Measurements from ENCODE around the gene HUWE1. TPM values are rescaled to one million over a fixed set of nuclear protein-coding genes. Genes with fewer than 3 reads are reported as not detected.

Gene HUWE1
- total and polyA plus RNA-seq, 3 experiments from 2014 or later: 18.7 to 444 (median 437) TPM

DNA sequence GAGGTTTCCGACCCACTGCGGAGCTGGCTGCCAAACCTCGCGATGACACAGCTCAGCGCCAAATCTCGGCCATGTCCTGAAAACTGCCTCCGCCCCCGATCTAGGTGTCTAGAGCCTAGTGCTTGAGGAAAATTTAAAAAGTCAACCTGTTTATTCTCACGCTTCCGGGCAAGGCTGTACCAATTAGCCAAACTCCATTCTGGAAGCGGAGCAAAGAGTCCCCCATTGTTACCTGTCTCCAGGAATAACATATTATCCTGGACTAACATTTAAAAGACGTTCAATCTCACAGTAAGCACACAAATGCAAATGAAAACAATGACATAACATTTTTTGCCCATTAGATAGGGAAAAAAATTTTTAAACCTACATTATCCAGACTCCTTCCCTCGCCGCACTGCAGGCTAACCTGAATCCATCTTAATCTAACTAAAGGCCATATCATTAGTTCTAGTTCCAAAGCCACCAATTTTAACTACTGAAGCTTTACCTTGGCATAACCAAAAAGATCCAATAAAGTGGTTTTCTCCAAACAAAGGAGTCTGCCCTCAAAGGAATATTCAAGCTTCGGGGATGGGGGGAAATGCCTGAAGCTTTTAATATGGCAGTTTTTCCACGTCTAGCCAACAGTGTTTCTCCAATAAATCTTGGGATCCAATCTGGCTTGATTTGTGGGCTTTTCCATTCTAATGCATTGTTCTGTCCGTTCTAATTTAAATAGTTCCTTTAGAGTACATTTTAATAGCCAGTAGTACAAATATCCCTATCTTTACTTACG lies 1.9 kb downstream of the HUWE1 start:
- H3K27me3 ChIP-seq (ENCODE audit: insufficient read depth, low read length, poor library complexity, severe bottlenecking): no peaks in the 10 kb centered on the region

DNA sequence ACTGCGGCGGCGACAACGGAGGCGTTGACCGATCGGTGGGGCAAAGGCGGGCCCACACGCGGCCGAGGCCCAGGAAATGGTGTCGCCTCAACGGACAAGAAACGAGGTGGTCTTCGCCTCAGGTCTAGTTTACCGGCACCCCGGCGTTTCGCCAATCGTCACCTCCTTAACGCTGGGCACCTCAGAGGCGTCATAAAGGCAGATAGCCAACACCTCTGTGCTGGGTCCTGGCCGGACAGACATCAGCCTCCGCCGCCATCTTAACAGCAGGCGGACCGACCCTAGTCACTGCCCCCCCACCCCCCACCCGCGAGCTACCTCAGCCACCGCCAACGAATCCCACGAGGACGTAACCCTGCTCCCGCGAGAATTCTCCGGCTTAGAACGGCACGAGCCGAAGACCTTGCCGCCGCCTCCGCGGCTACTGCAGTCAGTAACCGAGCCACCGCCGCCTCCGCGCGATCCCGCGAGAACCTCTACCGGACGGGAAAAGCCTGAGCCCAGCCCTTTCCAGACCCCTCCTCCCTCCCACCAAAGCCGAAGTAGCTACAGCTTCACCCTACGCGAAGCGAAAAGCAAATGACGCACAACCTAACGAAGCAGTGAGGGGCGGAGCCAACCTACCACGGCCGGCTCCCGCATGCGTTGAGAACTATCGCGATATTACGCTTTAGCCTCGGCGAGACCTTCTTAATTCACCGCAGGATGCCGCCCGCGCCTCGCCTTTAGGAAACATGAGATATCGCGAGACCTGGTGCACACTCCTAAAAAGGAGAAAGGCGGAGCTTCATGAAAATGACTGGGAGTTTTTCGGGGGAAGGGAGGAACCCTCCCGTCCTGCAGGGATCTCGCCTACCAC lies 2.7 kb downstream of the HUWE1 start:
- H3K36me3 ChIP-seq (ENCODE audit: insufficient read depth, low read length): no peaks in the 10 kb centered on the region
- Mint-ChIP-seq H3K4me1 (peaks cover 45 to 58% (median 54%) of the 10 kb centered on the region in 3 donors), H3K27ac (peak overlapping the region; percentile 91 to 99 (median 98)), H3K9me3 (no peaks in the 10 kb centered on the region), H3K27me3 (peaks cover 0 to 3% of the 10 kb centered on the region in 2 donors), H3K4me3 (peak overlapping the region; percentile 87 to 98 (median 92)), H3K36me3 (peaks cover 0 to 40% (median 1%) of the 10 kb centered on the region in 3 donors)
- no peaks in the 10 kb centered on the region for H3K9me3 ChIP-seq (ENCODE audit: low read length)
- peak overlapping the region; percentile 89 for H3K27ac ChIP-seq (ENCODE audit: low read depth, low read length)
- ChIA-PET POLR2A (interaction anchor here (0.6 to 1.9 kb wide), 9 partner anchors 31 to 1768 kb away, joined by 3 to 19 read pairs (median 6); partner anchors contain the start of genes FAM120C, MAGEH1, PHF8 and RIBC1), CTCF (interaction anchor here (1.0 to 2.1 kb wide), 5 partner anchors 9 to 148 kb away, joined by 3 to 10 read pairs (median 4); no protein-coding TSS in a partner anchor)
- DNase-seq: peak; percentile 80 to 96 (median 92)
- H3K4me1 ChIP-seq (ENCODE audit: insufficient read depth, low read length): peaks cover 34% of the 10 kb centered on the region
- no peaks in the 10 kb centered on the region for H3K27me3 ChIP-seq (ENCODE audit: insufficient read depth, low read length, poor library complexity, severe bottlenecking)
- peak overlapping the region; percentile 82 for H3K4me3 ChIP-seq (ENCODE audit: low read length)

More for the DNA sequence above, 1.9 kb downstream of the HUWE1 start:
- Histone ChIP-seq H3K4me3 (ENCODE audit: low read length) (peak overlapping the region; percentile 82), H3K36me3 (ENCODE audit: insufficient read depth, low read length) (no peaks in the 10 kb centered on the region), H3K4me1 (ENCODE audit: insufficient read depth, low read length) (peaks cover 33% of the 10 kb centered on the region), H3K27ac (ENCODE audit: low read depth, low read length) (peak overlapping the region; percentile 67), H3K9me3 (ENCODE audit: low read length) (no peaks in the 10 kb centered on the region)
- Mint-ChIP-seq H3K36me3 (peaks cover 0 to 33% (median 0%) of the 10 kb centered on the region in 3 donors), H3K4me3 (peak overlapping the region; percentile 87 to 98 (median 92)), H3K27me3 (peaks cover 0 to 4% of the 10 kb centered on the region in 2 donors), H3K9me3 (no peaks in the 10 kb centered on the region), H3K4me1 (peaks cover 43 to 53% (median 50%) of the 10 kb centered on the region in 3 donors), H3K27ac (peak overlapping the region; percentile 91 to 99 (median 98))
- DNase-seq: no peak
- CTCF ChIA-PET: interaction anchor here (1.3 to 2.1 kb wide), 4 partner anchors 10 to 147 kb away, joined by 4 to 10 read pairs (median 4); no protein-coding TSS in a partner anchor
- POLR2A ChIA-PET: interaction anchor here (0.6 to 1.9 kb wide), 7 partner anchors 30 to 1767 kb away, joined by 3 to 19 read pairs (median 6); partner anchors contain the start of genes FAM120C, MAGEH1, PHF8 and RIBC1

DNA sequence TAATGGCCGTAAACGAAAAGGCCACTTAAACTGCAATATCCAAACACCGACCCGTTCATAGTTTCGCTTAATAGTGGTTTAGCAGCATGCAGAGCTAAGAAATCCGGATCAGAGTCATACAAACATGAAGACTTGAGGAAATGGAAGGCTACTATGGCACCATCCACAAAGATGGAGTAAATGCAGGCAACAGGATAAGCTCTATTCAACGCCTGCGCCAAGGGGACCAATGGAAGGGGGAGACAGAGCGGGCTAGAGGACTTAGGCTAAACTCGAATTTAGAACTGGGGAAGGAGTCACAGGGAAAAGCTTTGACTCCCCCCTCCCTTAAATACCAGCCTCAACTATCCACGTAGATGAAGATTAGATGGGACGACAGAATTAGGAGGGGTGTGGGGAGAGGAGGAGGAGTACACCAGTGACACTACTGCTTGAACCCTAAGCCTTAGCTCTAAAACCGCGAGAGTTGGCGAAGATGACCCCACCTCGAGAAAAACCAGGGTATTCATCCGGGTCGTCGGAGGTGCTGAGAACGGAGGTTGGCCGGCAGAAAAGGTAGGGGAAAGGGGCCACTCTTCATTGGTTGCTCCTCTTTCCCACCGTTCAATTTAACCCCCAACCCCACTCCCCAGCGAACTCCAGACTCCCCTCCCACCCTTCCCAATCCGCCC lies 3.5 kb downstream of the HUWE1 start:
- ChIA-PET POLR2A (interaction anchor here (1.4 to 1.8 kb wide), 3 partner anchors 32 to 360 kb away, joined by 7 to 19 read pairs (median 10); partner anchors contain the start of gene PHF8), CTCF (interaction anchor here (1.0 to 2.1 kb wide), 4 partner anchors 32 to 149 kb away, joined by 3 to 10 read pairs (median 4); no protein-coding TSS in a partner anchor)
- H3K27ac ChIP-seq (ENCODE audit: low read depth, low read length): peak overlapping the region; percentile 89
- peak; percentile 6 to 60 (median 21) for DNase-seq
- H3K27ac Mint-ChIP-seq: peak overlapping the region; percentile 91 to 99 (median 98)
- peaks cover 0 to 47% (median 2%) of the 10 kb centered on the region in 3 donors for H3K36me3 Mint-ChIP-seq
- peaks cover 48 to 66% (median 62%) of the 10 kb centered on the region in 3 donors for H3K4me1 Mint-ChIP-seq
- peak overlapping the region; percentile 87 to 98 (median 92) for H3K4me3 Mint-ChIP-seq
- H3K9me3 Mint-ChIP-seq: no peaks in the 10 kb centered on the region
- no peaks in the 10 kb centered on the region for H3K36me3 ChIP-seq (ENCODE audit: insufficient read depth, low read length)
- peak overlapping the region; percentile 72 for H3K4me3 ChIP-seq (ENCODE audit: low read length)
- peaks cover 40% of the 10 kb centered on the region for H3K4me1 ChIP-seq (ENCODE audit: insufficient read depth, low read length)
- H3K9me3 ChIP-seq (ENCODE audit: low read length): no peaks in the 10 kb centered on the region
- no peaks in the 10 kb centered on the region for H3K27me3 ChIP-seq (ENCODE audit: insufficient read depth, low read length, poor library complexity, severe bottlenecking)
- peaks cover 0 to 2% of the 10 kb centered on the region in 2 donors for H3K27me3 Mint-ChIP-seq

DNA sequence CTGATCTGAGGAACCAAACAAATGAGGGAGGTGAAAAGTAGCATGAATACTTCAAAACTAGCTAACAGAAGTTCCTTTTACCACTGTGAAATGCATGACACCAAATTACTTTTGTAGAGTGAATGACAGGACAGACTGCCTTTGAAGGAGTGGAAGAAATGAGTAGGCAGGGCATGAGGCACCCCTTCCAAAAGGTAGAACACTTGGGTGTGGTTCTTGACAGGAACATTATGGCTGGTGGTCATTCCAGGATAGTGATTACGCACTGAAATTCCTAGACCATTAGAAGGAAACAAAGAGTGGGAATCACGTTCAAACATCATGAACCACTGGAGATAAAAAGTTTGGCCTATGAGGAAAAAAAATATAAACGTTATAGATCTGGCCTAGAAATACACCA lies 4.9 kb downstream of the HUWE1 start:
- Mint-ChIP-seq H3K27ac (peak overlapping the region in 7 of 8 donors; percentile 1 to 99 (median 47)), H3K36me3 (peaks cover 0 to 57% (median 2%) of the 10 kb centered on the region in 3 donors), H3K27me3 (peaks cover 0 to 2% of the 10 kb centered on the region in 2 donors), H3K9me3 (no peaks in the 10 kb centered on the region), H3K4me3 (peak overlapping the region in 4 of 7 donors; percentile 1 to 98 (median 38)), H3K4me1 (peaks cover 50 to 72% (median 66%) of the 10 kb centered on the region in 3 donors)
- POLR2A ChIA-PET: no interaction called here
- H3K27ac ChIP-seq (ENCODE audit: low read depth, low read length): no peak overlapping the region
- H3K36me3 ChIP-seq (ENCODE audit: insufficient read depth, low read length): no peaks in the 10 kb centered on the region
- peaks cover 40% of the 10 kb centered on the region for H3K4me1 ChIP-seq (ENCODE audit: insufficient read depth, low read length)
- H3K9me3 ChIP-seq (ENCODE audit: low read length): no peaks in the 10 kb centered on the region
- no peak for DNase-seq
- H3K4me3 ChIP-seq (ENCODE audit: low read length): no peak overlapping the region
- CTCF ChIA-PET: interaction anchor here (1.2 kb wide), 1 partner anchor 33 kb away, joined by 3 read pairs; no protein-coding TSS in a partner anchor
- H3K27me3 ChIP-seq (ENCODE audit: insufficient read depth, low read length, poor library complexity, severe bottlenecking): no peaks in the 10 kb centered on the region

DNA sequence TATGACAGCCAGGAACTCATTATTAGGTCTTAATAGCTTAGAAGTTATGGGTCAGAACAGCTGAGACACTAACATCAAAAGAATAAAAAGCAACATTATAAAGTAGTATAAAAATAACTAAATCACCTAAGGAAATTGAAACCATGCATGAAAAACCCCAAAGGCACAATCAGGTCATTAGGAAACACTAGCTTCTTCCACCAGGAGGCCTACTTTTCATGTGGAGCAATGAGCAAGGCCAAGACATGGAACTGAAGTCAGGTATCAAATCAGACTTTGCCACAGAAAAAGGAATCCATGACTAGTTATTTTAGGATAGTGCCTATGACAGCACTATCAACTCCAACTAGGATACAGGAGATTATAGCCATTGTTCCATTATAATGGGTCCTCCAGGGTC lies 7.9 kb downstream of the HUWE1 start:
- no peak overlapping the region for H3K27ac ChIP-seq (ENCODE audit: low read depth, low read length)
- Mint-ChIP-seq H3K9me3 (no peaks in the 10 kb centered on the region), H3K27me3 (peaks cover 0 to 4% of the 10 kb centered on the region in 2 donors), H3K4me1 (peaks cover 47 to 79% (median 72%) of the 10 kb centered on the region in 3 donors), H3K4me3 (peak overlapping the region in 2 of 7 donors; percentile 29 to 79), H3K27ac (peak overlapping the region in 6 of 8 donors; percentile 16 to 88 (median 56)), H3K36me3 (peaks cover 0 to 73% (median 3%) of the 10 kb centered on the region in 3 donors)
- DNase-seq: peak in 1 of 5 donors; percentile 6
- no peaks in the 10 kb centered on the region for H3K9me3 ChIP-seq (ENCODE audit: low read length)
- ChIA-PET POLR2A (no interaction called here), CTCF (no interaction called here)
- peaks cover 5% of the 10 kb centered on the region for H3K36me3 ChIP-seq (ENCODE audit: insufficient read depth, low read length)
- no peaks in the 10 kb centered on the region for H3K27me3 ChIP-seq (ENCODE audit: insufficient read depth, low read length, poor library complexity, severe bottlenecking)
- H3K4me1 ChIP-seq (ENCODE audit: insufficient read depth, low read length): peaks cover 29% of the 10 kb centered on the region
- H3K4me3 ChIP-seq (ENCODE audit: low read length): no peak overlapping the region

DNA sequence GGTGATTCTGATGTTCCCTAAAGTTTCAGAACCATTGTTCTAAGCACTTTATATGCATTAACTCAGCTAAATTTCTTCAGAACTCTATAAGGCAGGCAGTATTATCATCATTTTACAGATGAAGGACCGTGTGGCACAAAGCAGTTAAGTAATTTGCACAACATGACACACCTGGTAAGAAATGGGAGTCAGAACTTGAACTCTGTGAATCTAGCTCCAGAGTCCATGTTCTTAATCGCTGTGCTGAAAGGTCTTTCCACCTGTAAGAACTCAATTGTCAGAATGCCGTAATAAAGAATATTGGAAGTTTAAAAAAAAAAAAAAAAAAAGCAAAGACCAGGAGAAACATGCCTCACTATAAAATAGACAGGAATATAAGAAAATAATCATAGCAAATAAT lies 9.2 kb downstream of the HUWE1 start:
- Mint-ChIP-seq H3K9me3 (no peaks in the 10 kb centered on the region), H3K27ac (peak overlapping the region in 1 of 8 donors; percentile 9), H3K4me3 (no peak overlapping the region), H3K4me1 (peaks cover 42 to 71% (median 64%) of the 10 kb centered on the region in 3 donors), H3K36me3 (peaks cover 0 to 77% (median 3%) of the 10 kb centered on the region in 3 donors), H3K27me3 (peaks cover 0 to 2% of the 10 kb centered on the region in 2 donors)
- H3K4me1 ChIP-seq (ENCODE audit: insufficient read depth, low read length): peaks cover 22% of the 10 kb centered on the region
- no peak for DNase-seq
- CTCF ChIA-PET: no interaction called here
- no peaks in the 10 kb centered on the region for H3K9me3 ChIP-seq (ENCODE audit: low read length)
- POLR2A ChIA-PET: no interaction called here
- H3K4me3 ChIP-seq (ENCODE audit: low read length): no peak overlapping the region
- no peaks in the 10 kb centered on the region for H3K27me3 ChIP-seq (ENCODE audit: insufficient read depth, low read length, poor library complexity, severe bottlenecking)
- no peak overlapping the region for H3K27ac ChIP-seq (ENCODE audit: low read depth, low read length)
- H3K36me3 ChIP-seq (ENCODE audit: insufficient read depth, low read length): peaks cover 5% of the 10 kb centered on the region

DNA sequence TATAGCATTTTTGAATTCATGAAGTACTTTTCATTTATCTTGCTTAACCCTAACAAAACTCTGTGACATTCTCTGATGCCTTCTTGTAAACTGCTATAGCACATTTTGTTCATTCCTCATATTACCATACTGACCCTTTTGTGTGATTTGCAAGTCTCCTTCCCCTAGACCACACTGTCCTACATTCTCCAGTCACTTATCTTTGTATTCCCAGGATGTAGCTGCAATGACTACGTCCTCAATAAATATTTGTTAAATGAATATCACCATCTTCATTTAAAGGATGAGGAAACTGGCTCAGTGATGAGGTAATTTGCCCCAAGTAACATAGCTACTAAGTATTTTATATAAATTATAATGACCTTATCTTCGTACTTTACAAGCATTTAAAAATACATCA lies 11.9 kb downstream of the HUWE1 start:
- Histone ChIP-seq H3K27me3 (ENCODE audit: insufficient read depth, low read length, poor library complexity, severe bottlenecking) (no peaks in the 10 kb centered on the region), H3K4me1 (ENCODE audit: insufficient read depth, low read length) (peaks cover 11% of the 10 kb centered on the region), H3K9me3 (ENCODE audit: low read length) (no peaks in the 10 kb centered on the region), H3K36me3 (ENCODE audit: insufficient read depth, low read length) (peaks cover 5% of the 10 kb centered on the region), H3K4me3 (ENCODE audit: low read length) (no peak overlapping the region), H3K27ac (ENCODE audit: low read depth, low read length) (no peak overlapping the region)
- ChIA-PET CTCF (interaction anchor here (1.0 kb wide), 1 partner anchor 9 kb away, joined by 4 read pairs; no protein-coding TSS in a partner anchor), POLR2A (no interaction called here)
- no peak overlapping the region for H3K4me3 Mint-ChIP-seq
- DNase-seq: no peak
- no peaks in the 10 kb centered on the region for H3K9me3 Mint-ChIP-seq
- H3K27ac Mint-ChIP-seq: peak overlapping the region in 1 of 8 donors; percentile 15
- peaks cover 0 to 73% (median 6%) of the 10 kb centered on the region in 3 donors for H3K36me3 Mint-ChIP-seq
- H3K4me1 Mint-ChIP-seq: peaks cover 29 to 61% (median 47%) of the 10 kb centered on the region in 3 donors
- peaks cover 0 to 2% of the 10 kb centered on the region in 2 donors for H3K27me3 Mint-ChIP-seq

All from CD8-positive, alpha-beta memory T cell (primary cell).